Umbilical cord (tissue), 2 donors: ENCODE results near the gene SPRED2. TPM values are rescaled to one million over a fixed set of nuclear protein-coding genes. Genes with fewer than 3 reads are reported as not detected.
"Not testable (repeated sequence)": the region's sequence is repeated elsewhere in the genome, so short reads cannot be mapped to it uniquely, and the experiment has no call there.

Source experiments
- DNase-seq: peaks from one replicate; pipeline ENCODE4 v3.0.0-alpha.2; 2015; ENCODE audit warnings: low spot score
- total RNA-seq: library from RNA; depleted of rRNA; stranded (reverse); fragments of >200 nt; gene quantifications from one replicate; pipeline ENCODE4 v1.2.3, GENCODE V29; 2014; ENCODE audit warnings: low replicate concordance; ENCODE audit not compliant: insufficient read depth

Gene SPRED2
- total RNA-seq, 1 donor from 2014 or later: 4.8 TPM

- no peak for DNase-seq
Measured at GRCh38 chr2:65343386-65343785, 89.0 kb downstream of the SPRED2 start.

GRCh38 chr2:65340898-65341681 lies 91.3 kb downstream of the SPRED2 start:
- DNase-seq: no peak

GRCh38 chr2:65339648-65340047 lies 92.8 kb downstream of the SPRED2 start:
- DNase-seq: no peak

GRCh38 chr2:65338830-65339495 lies 93.4 kb downstream of the SPRED2 start:
- not testable (repeated sequence) for DNase-seq

GRCh38 chr2:65337915-65338314 lies 94.5 kb downstream of the SPRED2 start:
- DNase-seq: not testable (repeated sequence)

GRCh38 chr2:65334714-65335113 lies 97.7 kb downstream of the SPRED2 start:
- DNase-seq: no peak

GRCh38 chr2:65331336-65332025 lies 100.9 kb downstream of the SPRED2 start:
- DNase-seq: no peak

- DNase-seq: no peak
Measured at GRCh38 chr2:65329525-65329924, 102.9 kb downstream of the SPRED2 start.

GRCh38 chr2:65326276-65326675 lies 106.1 kb downstream of the SPRED2 start:
- no peak for DNase-seq

GRCh38 chr2:65325066-65325465 lies 107.3 kb downstream of the SPRED2 start:
- no peak for DNase-seq

- DNase-seq: no peak
Measured at GRCh38 chr2:65320946-65321345, 111.5 kb downstream of the SPRED2 start.

GRCh38 chr2:65320042-65320725 lies 112.2 kb downstream of the SPRED2 start:
- peak; percentile 38 for DNase-seq

GRCh38 chr2:65319674-65320041 lies 112.7 kb downstream of the SPRED2 start:
- DNase-seq: no peak

- no peak for DNase-seq
Measured at GRCh38 chr2:65319072-65319673, 113.2 kb downstream of the SPRED2 start.

GRCh38 chr2:65317841-65318240 lies 114.6 kb downstream of the SPRED2 start:
- no peak for DNase-seq

- not testable (repeated sequence) for DNase-seq
Measured at GRCh38 chr2:65317351-65317750, 115.0 kb downstream of the SPRED2 start.

GRCh38 chr2:65316072-65316471 lies 116.3 kb downstream of the SPRED2 start:
- peak; percentile 55 for DNase-seq

GRCh38 chr2:65314801-65315441 lies 117.5 kb downstream of the SPRED2 start:
- DNase-seq: no peak

GRCh38 chr2:65313954-65314256 lies 118.5 kb downstream of the SPRED2 start:
- no peak for DNase-seq

- DNase-seq: no peak
Measured at GRCh38 chr2:65313126-65313953, 119.1 kb downstream of the SPRED2 start.
